ENCODE measurements around the gene UNC5CL. TPM values are rescaled to one million over a fixed set of nuclear protein-coding genes. Genes with fewer than 3 reads are reported as not detected.

UNC5CL gene
- total RNA-seq = 0.51 and 0.76 TPM in 2 replicates
- long read RNA-seq, partial matches to known transcripts = 0 of 1 reads
- long read RNA-seq, other reads (novel, unspliced or antisense) = 1 of 1 reads

- H3K36me3 Mint-ChIP-seq (ENCODE audit: unreplicated experiment) = no peaks in the 10 kb centered on the region
- TF ChIP-seq CTCF (IDR thresholded peaks at IDR 0.05) = peak; percentile 59
- peaks cover 6% of the 10 kb centered on the region for H3K4me1 Mint-ChIP-seq (ENCODE audit: unreplicated experiment)
- no peaks in the 10 kb centered on the region for H3K9me3 Mint-ChIP-seq (ENCODE audit: unreplicated experiment)
- H3K27ac Mint-ChIP-seq (ENCODE audit: unreplicated experiment) = no peak within 1 kb of the TSS
- H3K27me3 Mint-ChIP-seq (ENCODE audit: unreplicated experiment) = peaks cover 22% of the 10 kb centered on the region
- no peak within 1 kb of the TSS for H3K4me3 Mint-ChIP-seq (ENCODE audit: unreplicated experiment)
- DNase-seq (ENCODE audit: extremely low spot score, unreplicated experiment) = no peak
These were observed at the start of gene UNC5CL for GRCh38 chr6:41039060-41039998. UNC5CL (minus strand) TSS chr6:41039221; CDS start chr6:41035074, 4,147 bp downstream.

- Mint-ChIP-seq H3K4me1 (ENCODE audit: unreplicated experiment) (peaks cover 2% of the 10 kb centered on the region), H3K9me3 (ENCODE audit: unreplicated experiment) (no peaks in the 10 kb centered on the region), H3K27ac (ENCODE audit: unreplicated experiment) (no peak overlapping the region), H3K4me3 (ENCODE audit: unreplicated experiment) (no peak overlapping the region), H3K36me3 (ENCODE audit: unreplicated experiment) (peaks cover 42% of the 10 kb centered on the region), H3K27me3 (ENCODE audit: unreplicated experiment) (no peaks in the 10 kb centered on the region)
- no peak for DNase-seq (ENCODE audit: extremely low spot score, unreplicated experiment)
- no peak for TF ChIP-seq CTCF (IDR thresholded peaks at IDR 0.05)
These were observed 49.4 kb upstream of the UNC5CL start for GRCh38 chr6:41088451-41088850.

GRCh38 chr6:41085182-41085581 lies 46.2 kb upstream of the UNC5CL start:
- DNase-seq (ENCODE audit: extremely low spot score, unreplicated experiment) = no peak
- TF ChIP-seq CTCF (IDR thresholded peaks at IDR 0.05) = no peak
- peaks cover 2% of the 10 kb centered on the region for H3K4me1 Mint-ChIP-seq (ENCODE audit: unreplicated experiment)
- H3K36me3 Mint-ChIP-seq (ENCODE audit: unreplicated experiment) = peaks cover 49% of the 10 kb centered on the region
- no peaks in the 10 kb centered on the region for H3K27me3 Mint-ChIP-seq (ENCODE audit: unreplicated experiment)
- no peaks in the 10 kb centered on the region for H3K9me3 Mint-ChIP-seq (ENCODE audit: unreplicated experiment)
- no peak overlapping the region for H3K27ac Mint-ChIP-seq (ENCODE audit: unreplicated experiment)
- H3K4me3 Mint-ChIP-seq (ENCODE audit: unreplicated experiment) = no peak overlapping the region

- no peak for TF ChIP-seq CTCF (IDR thresholded peaks at IDR 0.05)
- Mint-ChIP-seq H3K9me3 (ENCODE audit: unreplicated experiment) (no peaks in the 10 kb centered on the region), H3K4me3 (ENCODE audit: unreplicated experiment) (no peak overlapping the region), H3K36me3 (ENCODE audit: unreplicated experiment) (peaks cover 47% of the 10 kb centered on the region), H3K4me1 (ENCODE audit: unreplicated experiment) (peaks cover 4% of the 10 kb centered on the region), H3K27me3 (ENCODE audit: unreplicated experiment) (no peaks in the 10 kb centered on the region), H3K27ac (ENCODE audit: unreplicated experiment) (no peak overlapping the region)
- DNase-seq (ENCODE audit: extremely low spot score, unreplicated experiment) = no peak
These were observed 44.1 kb upstream of the UNC5CL start for GRCh38 chr6:41083072-41083471.

GRCh38 chr6:41080621-41081020 lies 41.6 kb upstream of the UNC5CL start:
- DNase-seq (ENCODE audit: extremely low spot score, unreplicated experiment) = no peak
- no peak overlapping the region for H3K27ac Mint-ChIP-seq (ENCODE audit: unreplicated experiment)

More at GRCh38 chr6:41080621-41081020, 41.6 kb upstream of the UNC5CL start:
- TF ChIP-seq CTCF (IDR thresholded peaks at IDR 0.05) = no peak
- H3K4me1 Mint-ChIP-seq (ENCODE audit: unreplicated experiment) = peaks cover 5% of the 10 kb centered on the region
- no peaks in the 10 kb centered on the region for H3K27me3 Mint-ChIP-seq (ENCODE audit: unreplicated experiment)
- no peak overlapping the region for H3K4me3 Mint-ChIP-seq (ENCODE audit: unreplicated experiment)
- peaks cover 42% of the 10 kb centered on the region for H3K36me3 Mint-ChIP-seq (ENCODE audit: unreplicated experiment)
- no peaks in the 10 kb centered on the region for H3K9me3 Mint-ChIP-seq (ENCODE audit: unreplicated experiment)

All from osteocyte (in vitro differentiated cells).